ENCODE data around the gene ACBD6.

ACBD6 gene

DNA sequence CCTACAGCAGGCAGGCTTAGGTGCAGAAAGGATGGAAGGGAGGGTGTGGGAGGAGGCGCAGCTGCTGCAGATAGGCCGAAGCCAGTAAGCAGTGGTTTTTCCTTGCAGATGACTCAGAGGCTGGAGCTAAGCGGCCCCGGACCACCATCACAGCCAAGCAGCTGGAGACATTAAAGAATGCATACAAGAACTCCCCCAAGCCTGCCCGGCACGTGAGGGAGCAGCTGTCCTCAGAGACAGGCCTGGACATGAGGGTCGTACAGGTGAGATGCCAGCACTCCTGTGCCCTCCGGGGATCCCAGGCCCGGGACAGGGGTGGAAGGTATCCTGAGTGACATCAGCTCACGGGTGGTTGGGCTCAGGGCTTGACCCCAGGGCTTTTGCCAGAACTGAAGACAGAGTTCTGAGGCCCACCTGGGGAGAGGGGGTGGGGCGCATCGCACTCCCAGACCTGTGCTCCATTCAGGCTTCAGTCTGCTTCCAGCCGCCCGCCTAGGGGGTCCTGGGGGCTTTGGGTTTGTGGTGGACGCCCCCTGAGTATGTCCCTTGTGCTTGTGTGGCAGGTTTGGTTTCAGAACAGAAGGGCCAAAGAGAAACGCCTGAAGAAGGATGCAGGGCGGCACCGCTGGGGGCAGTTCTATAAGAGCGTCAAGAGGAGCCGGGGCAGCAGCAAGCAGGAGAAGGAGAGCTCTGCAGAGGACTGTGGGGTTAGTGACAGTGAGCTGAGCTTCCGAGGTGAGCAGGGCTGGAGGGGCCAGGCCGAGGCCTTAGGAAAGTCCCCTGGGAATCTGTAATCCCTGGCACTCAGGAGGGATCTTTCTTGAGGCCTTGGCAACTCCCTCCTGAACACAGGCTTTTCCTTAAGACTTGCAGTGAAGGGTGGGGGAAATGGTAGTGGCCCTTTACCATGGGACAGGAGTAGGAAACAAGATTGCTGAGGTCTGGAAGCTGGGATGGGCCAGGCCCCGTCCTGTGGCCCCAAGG, 230.8 kb downstream of the ACBD6 start:
- no peaks in the 10 kb centered on the region for H3K9me3 ChIP-seq (ENCODE audit: control insufficient read depth in 1 of 2, low read length in 2 of 2)
- no peak overlapping the region for H3K27ac ChIP-seq (ENCODE audit: low read length)
- no peaks in the 10 kb centered on the region for H3K4me1 ChIP-seq (ENCODE audit: control insufficient read depth in 1 of 2, insufficient read depth in 2 of 2, low read length in 2 of 2)
- peaks cover 6 to 17% of the 10 kb centered on the region in 2 donors for H3K36me3 ChIP-seq (ENCODE audit: control insufficient read depth in 1 of 2, insufficient read depth in 2 of 2, low read length in 2 of 2)
- H3K27me3 ChIP-seq (ENCODE audit: low read depth, low read length), result no peaks in the 10 kb centered on the region
- no peak overlapping the region for H3K4me3 ChIP-seq (ENCODE audit: low read depth in 1 of 2, low read length in 2 of 2)

DNA sequence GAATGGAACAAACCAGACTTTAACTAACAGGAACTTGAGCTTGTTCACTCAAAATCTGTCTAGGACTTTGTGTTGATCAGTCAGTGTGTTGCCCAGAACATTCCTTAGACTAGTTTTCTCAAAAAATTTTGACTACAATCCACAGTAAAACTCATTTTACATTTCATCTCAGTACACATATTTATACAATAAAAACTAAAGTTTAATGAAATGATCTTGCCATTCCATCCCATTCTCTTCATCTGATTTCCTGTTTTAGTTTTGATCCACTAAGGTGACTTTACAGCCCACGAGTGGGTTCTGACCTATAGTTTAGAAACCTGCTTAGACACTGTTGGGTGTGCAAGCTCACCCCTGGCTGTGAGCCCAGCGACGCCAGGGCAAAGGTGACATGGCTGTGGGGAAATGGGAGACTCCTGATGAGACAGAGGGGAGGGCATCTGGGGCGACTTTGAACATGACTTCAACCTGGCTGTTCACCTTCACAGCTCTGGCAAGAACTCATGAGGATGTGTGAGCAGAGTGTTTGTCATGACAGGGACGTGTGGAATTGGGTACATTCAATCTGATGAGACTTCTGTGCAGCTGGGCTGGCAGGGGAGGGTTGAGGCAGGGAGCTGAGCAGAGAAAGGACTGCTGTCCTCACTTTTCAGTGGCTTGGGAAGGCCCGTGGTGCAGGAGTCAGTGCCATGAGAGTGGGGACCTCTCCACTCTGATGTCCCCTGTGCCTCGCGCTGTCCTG, 231.7 kb downstream of the ACBD6 start:
- Histone ChIP-seq H3K9me3 (ENCODE audit: control insufficient read depth in 1 of 2, low read length in 2 of 2) (no peaks in the 10 kb centered on the region), H3K4me3 (ENCODE audit: low read depth in 1 of 2, low read length in 2 of 2) (no peak overlapping the region), H3K27ac (ENCODE audit: low read length) (no peak overlapping the region), H3K36me3 (ENCODE audit: control insufficient read depth in 1 of 2, insufficient read depth in 2 of 2, low read length in 2 of 2) (peaks cover 6 to 17% of the 10 kb centered on the region in 2 donors), H3K4me1 (ENCODE audit: control insufficient read depth in 1 of 2, insufficient read depth in 2 of 2, low read length in 2 of 2) (no peaks in the 10 kb centered on the region), H3K27me3 (ENCODE audit: low read depth, low read length) (no peaks in the 10 kb centered on the region)

DNA sequence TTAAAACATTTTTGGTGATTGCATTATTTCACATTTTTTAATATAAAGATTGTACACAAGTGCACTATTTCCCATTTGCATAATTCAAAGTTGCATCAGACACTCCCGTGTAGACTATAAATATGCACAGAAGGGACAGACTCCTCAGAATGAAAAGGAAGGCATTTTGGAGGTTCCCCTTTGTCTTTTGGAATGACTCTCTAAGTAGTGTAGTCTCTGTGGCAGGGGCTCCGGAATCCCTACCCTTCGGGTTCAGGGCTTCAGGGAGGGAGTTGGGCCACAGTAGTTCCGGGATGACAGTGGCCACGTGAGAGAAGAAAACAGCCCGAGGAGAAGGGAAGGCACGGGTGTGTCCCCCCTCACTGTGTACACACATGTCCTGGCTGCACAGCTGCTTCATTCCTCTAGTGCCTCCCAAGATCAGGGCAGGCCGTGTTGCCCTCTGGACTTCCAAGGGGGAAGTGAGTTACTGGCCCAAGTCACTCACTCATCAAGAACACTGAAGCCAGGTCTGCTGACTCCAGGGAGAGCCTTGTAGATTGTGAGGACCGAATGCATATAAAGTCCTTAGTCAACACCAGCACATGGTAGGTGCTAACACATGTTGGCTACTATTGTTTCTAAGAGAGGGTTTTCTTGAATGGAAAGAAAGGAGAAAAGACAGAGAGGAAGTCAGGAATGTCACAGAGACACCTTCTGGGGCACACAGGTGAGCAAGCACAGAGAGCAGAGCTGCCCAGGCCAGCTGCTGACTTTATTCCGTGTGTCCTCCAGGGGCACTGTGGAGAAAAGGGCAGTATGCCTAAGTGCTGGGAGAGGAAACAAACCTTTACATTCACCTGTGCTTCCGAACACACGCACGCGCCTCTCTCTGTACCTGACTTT, 232.5 kb downstream of the ACBD6 start:
- Histone ChIP-seq H3K4me3 (ENCODE audit: low read depth in 1 of 2, low read length in 2 of 2) (no peak overlapping the region), H3K27me3 (ENCODE audit: low read depth, low read length) (no peaks in the 10 kb centered on the region), H3K36me3 (ENCODE audit: control insufficient read depth in 1 of 2, insufficient read depth in 2 of 2, low read length in 2 of 2) (peaks cover under 1 to 17% of the 10 kb centered on the region in 2 donors), H3K27ac (ENCODE audit: low read length) (no peak overlapping the region), H3K9me3 (ENCODE audit: control insufficient read depth in 1 of 2, low read length in 2 of 2) (no peaks in the 10 kb centered on the region), H3K4me1 (ENCODE audit: control insufficient read depth in 1 of 2, insufficient read depth in 2 of 2, low read length in 2 of 2) (no peaks in the 10 kb centered on the region)

DNA sequence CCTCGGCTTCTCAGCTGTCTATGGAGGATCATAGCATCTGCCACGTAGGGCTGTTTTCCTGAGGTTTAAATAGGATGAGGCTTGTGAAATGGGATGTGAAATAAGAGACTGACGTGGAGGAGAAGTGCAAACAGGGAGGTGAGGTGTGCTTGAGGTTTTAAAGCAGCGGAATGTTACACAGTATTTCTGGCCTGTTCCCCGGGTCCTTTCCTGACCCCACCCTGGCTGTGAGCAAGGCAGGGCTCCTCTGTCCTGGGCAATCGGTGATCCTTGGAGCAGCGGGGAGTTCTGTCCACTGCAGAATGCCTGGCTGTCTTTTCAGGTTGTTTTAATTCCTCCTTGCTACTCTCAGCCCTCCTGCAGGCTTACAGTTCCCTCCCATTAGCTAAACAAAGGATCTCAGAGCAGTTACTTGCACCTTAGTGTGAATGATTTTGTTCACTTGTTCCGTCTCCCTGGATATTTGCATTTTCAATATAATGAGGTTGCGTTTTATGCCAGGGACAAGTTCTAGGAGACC, 233.8 kb downstream of the ACBD6 start:
- H3K27ac ChIP-seq (ENCODE audit: low read length), result no peak overlapping the region
- no peaks in the 10 kb centered on the region for H3K4me1 ChIP-seq (ENCODE audit: control insufficient read depth in 1 of 2, insufficient read depth in 2 of 2, low read length in 2 of 2)
- H3K36me3 ChIP-seq (ENCODE audit: control insufficient read depth in 1 of 2, insufficient read depth in 2 of 2, low read length in 2 of 2), result peaks cover 0 to 10% of the 10 kb centered on the region in 2 donors
- no peaks in the 10 kb centered on the region for H3K27me3 ChIP-seq (ENCODE audit: low read depth, low read length)
- no peaks in the 10 kb centered on the region for H3K9me3 ChIP-seq (ENCODE audit: control insufficient read depth in 1 of 2, low read length in 2 of 2)
- H3K4me3 ChIP-seq (ENCODE audit: low read depth in 1 of 2, low read length in 2 of 2), result no peak overlapping the region

DNA sequence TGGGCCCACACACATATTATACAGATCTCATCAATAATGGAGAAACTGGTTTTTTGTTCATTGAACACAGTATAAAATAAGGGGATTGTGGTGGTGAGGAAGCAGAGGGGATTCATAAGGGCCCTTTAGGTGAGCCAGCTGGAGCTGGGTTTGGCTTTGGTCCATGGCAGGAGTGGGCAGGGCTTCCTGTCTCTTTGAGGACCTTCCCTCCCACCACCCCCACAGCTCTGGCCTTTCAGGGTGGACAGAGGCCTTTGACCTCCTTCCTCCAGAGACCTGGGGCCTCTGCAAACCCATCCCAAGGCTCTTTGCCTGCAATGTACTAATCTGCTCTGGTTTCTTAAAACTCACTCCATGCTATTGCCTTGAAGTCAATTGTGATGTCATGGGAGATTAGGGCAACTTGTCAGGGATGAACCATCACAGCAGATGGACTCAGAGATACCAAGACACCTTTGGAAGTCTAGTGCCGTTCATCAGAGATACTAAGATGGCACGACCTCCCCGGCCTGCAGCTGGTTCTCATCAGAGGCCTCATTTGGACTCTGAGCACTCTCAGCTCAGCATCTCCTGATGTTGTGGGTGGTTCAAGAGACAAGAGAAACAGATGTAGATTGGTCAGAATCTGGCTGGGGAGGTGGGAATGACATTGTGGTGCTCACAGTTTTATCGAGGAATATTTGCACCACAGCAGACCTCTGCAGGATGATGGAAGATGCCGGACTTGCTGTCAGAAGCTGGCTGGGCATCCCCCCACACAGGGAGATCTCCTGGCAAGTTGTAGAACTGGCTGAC, 234.4 kb downstream of the ACBD6 start:
- Histone ChIP-seq H3K4me3 (ENCODE audit: low read depth in 1 of 2, low read length in 2 of 2) (no peak overlapping the region), H3K4me1 (ENCODE audit: control insufficient read depth in 1 of 2, insufficient read depth in 2 of 2, low read length in 2 of 2) (no peaks in the 10 kb centered on the region), H3K9me3 (ENCODE audit: control insufficient read depth in 1 of 2, low read length in 2 of 2) (no peaks in the 10 kb centered on the region), H3K27me3 (ENCODE audit: low read depth, low read length) (no peaks in the 10 kb centered on the region), H3K27ac (ENCODE audit: low read length) (no peak overlapping the region), H3K36me3 (ENCODE audit: control insufficient read depth in 1 of 2, insufficient read depth in 2 of 2, low read length in 2 of 2) (peaks cover 0 to 3% of the 10 kb centered on the region in 2 donors)

DNA sequence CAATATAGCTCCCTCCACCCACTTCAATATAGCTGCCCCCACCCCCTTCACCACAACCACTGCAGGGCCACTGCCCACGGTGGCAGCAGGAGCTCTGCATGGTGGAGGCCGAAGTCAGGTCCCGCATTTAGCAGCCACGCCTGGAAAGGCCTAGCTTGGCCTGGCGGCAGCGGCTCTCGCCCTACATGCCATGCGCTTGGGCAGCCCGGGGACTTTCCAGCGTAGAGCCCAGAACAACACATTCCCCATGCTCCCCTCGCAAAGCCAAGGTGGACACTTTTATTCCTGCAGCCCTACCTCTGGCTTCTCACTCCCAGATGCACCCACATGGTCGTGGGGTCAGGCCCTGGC, 235.2 kb downstream of the ACBD6 start:
- Histone ChIP-seq H3K36me3 (ENCODE audit: control insufficient read depth in 1 of 2, insufficient read depth in 2 of 2, low read length in 2 of 2) (no peaks in the 10 kb centered on the region), H3K4me3 (ENCODE audit: low read depth in 1 of 2, low read length in 2 of 2) (no peak overlapping the region), H3K4me1 (ENCODE audit: control insufficient read depth in 1 of 2, insufficient read depth in 2 of 2, low read length in 2 of 2) (no peaks in the 10 kb centered on the region)

DNA sequence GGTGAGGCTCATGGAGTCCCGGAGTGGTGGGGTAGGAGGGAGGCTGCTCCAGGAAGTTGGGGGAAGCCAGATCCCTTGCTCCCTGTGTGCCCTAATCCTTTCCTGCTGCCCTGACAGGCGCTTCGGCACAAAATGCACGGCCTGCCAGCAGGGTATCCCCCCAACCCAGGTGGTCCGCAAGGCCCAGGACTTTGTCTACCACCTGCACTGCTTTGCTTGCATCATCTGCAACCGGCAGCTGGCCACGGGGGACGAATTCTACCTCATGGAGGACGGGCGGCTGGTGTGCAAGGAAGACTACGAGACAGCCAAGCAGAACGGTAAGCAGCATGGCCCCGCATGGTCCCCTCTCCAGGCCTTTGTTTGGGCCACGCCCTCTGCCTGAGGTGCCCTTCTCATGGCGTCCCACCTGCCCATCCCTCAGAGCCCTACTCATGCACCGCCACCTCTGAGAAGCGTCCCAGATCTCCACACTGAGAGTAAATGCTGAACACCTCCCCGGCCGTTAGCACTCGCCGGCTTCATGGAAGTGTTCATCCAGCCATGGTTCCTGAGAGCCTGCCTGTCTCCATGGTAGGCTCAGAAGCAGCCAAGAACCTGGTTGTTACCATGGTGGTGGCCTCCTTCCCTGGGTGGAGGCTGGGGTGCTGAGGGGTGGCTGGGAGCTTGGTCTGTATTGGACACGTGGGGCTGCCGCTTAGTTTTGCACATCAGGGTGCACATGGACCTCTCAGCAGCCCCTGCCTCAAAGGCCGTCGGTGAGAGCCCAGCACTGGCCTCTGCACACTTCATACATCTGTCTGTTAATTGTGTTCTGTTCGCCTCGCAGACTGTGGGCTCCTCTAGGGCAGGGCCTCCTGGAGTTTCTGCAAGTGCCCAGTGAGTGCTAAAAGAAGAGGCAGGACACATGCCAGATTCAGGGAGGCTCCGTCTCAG, 235.8 kb downstream of the ACBD6 start:
- Histone ChIP-seq H3K36me3 (ENCODE audit: control insufficient read depth in 1 of 2, insufficient read depth in 2 of 2, low read length in 2 of 2) (no peaks in the 10 kb centered on the region), H3K9me3 (ENCODE audit: control insufficient read depth in 1 of 2, low read length in 2 of 2) (no peaks in the 10 kb centered on the region), H3K4me1 (ENCODE audit: control insufficient read depth in 1 of 2, insufficient read depth in 2 of 2, low read length in 2 of 2) (no peaks in the 10 kb centered on the region), H3K27me3 (ENCODE audit: low read depth, low read length) (no peaks in the 10 kb centered on the region), H3K4me3 (ENCODE audit: low read depth in 1 of 2, low read length in 2 of 2) (no peak overlapping the region), H3K27ac (ENCODE audit: low read length) (no peak overlapping the region)

More for the DNA sequence above, 235.2 kb downstream of the ACBD6 start:
- H3K27me3 ChIP-seq (ENCODE audit: low read depth, low read length), result no peaks in the 10 kb centered on the region
- no peaks in the 10 kb centered on the region for H3K9me3 ChIP-seq (ENCODE audit: control insufficient read depth in 1 of 2, low read length in 2 of 2)
- no peak overlapping the region for H3K27ac ChIP-seq (ENCODE audit: low read length)

DNA sequence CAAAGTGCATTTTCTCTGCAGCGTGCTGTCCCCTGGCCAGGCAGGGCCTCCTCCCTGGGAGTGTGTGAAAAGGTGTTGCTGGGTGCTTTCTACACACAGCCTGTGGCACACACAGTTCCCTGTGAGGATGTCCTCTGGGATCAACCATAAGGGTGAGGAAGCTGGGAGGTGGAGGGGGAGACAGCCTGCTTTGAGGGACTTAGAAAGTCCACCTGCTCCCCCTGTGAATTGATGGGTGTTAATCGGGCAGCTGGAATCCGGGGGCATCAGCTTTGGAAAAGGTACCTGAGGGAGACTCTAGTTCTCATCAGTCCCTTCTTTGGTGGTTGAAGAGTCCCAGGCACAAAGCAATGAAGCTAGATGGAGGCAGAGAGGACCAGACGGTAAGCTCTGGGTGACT, 236.5 kb downstream of the ACBD6 start:
- Histone ChIP-seq H3K9me3 (ENCODE audit: control insufficient read depth in 1 of 2, low read length in 2 of 2) (no peaks in the 10 kb centered on the region), H3K27ac (ENCODE audit: low read length) (no peak overlapping the region), H3K4me3 (ENCODE audit: low read depth in 1 of 2, low read length in 2 of 2) (no peak overlapping the region), H3K36me3 (ENCODE audit: control insufficient read depth in 1 of 2, insufficient read depth in 2 of 2, low read length in 2 of 2) (no peaks in the 10 kb centered on the region), H3K4me1 (ENCODE audit: control insufficient read depth in 1 of 2, insufficient read depth in 2 of 2, low read length in 2 of 2) (no peaks in the 10 kb centered on the region), H3K27me3 (ENCODE audit: low read depth, low read length) (no peaks in the 10 kb centered on the region)

DNA sequence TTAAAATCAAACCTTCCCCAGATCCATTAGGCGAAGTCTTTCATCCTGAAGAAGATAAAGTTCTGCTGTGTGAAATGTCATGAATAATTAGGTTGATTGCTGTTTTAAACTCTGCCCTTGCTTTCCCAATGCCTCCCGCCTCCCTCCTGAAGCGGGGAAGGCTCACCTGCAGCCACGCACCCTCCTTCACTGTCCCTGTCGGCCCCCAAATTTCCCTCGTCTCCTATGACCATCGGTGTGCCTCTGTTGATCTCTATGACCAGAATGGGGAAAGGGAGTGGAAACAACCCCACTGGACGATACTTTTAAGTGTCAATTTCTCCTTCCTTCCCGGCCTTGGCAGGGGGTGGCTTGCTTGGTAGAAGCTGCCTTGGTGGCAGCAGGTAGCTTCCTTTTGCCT, 237.2 kb downstream of the ACBD6 start:
- no peaks in the 10 kb centered on the region for H3K27me3 ChIP-seq (ENCODE audit: low read depth, low read length)
- H3K27ac ChIP-seq (ENCODE audit: low read length), result no peak overlapping the region
- H3K4me1 ChIP-seq (ENCODE audit: control insufficient read depth in 1 of 2, insufficient read depth in 2 of 2, low read length in 2 of 2), result no peaks in the 10 kb centered on the region
- H3K4me3 ChIP-seq (ENCODE audit: low read depth in 1 of 2, low read length in 2 of 2), result no peak overlapping the region
- no peaks in the 10 kb centered on the region for H3K9me3 ChIP-seq (ENCODE audit: control insufficient read depth in 1 of 2, low read length in 2 of 2)
- no peaks in the 10 kb centered on the region for H3K36me3 ChIP-seq (ENCODE audit: control insufficient read depth in 1 of 2, insufficient read depth in 2 of 2, low read length in 2 of 2)
